Hematopoietic multipotent progenitor cell (in vitro differentiated cells): ENCODE results near the gene BCL2L11. TPM values are rescaled to one million over a fixed set of nuclear protein-coding genes. Genes with fewer than 3 reads are reported as not detected.
"Not testable (repeated sequence)": the region's sequence is repeated elsewhere in the genome, so short reads cannot be mapped to it uniquely, and the experiment has no call there.

Source experiments
- DNase-seq, 3 donors: peaks; one replicate each; pipeline ENCODE4 v3.0.0-alpha.2; 2011 to 2015; ENCODE audit warnings: low read depth in 2 of 3, low spot score in 2 of 3
- total RNA-seq: library from RNA; depleted of rRNA; stranded (reverse); fragments of >200 nt; gene quantifications from one replicate; pipeline ENCODE4 v1.2.3, GENCODE V29; 2012

BCL2L11 gene, protein sequence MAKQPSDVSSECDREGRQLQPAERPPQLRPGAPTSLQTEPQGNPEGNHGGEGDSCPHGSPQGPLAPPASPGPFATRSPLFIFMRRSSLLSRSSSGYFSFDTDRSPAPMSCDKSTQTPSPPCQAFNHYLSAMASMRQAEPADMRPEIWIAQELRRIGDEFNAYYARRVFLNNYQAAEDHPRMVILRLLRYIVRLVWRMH
- total RNA-seq = 2.7 TPM

DNA sequence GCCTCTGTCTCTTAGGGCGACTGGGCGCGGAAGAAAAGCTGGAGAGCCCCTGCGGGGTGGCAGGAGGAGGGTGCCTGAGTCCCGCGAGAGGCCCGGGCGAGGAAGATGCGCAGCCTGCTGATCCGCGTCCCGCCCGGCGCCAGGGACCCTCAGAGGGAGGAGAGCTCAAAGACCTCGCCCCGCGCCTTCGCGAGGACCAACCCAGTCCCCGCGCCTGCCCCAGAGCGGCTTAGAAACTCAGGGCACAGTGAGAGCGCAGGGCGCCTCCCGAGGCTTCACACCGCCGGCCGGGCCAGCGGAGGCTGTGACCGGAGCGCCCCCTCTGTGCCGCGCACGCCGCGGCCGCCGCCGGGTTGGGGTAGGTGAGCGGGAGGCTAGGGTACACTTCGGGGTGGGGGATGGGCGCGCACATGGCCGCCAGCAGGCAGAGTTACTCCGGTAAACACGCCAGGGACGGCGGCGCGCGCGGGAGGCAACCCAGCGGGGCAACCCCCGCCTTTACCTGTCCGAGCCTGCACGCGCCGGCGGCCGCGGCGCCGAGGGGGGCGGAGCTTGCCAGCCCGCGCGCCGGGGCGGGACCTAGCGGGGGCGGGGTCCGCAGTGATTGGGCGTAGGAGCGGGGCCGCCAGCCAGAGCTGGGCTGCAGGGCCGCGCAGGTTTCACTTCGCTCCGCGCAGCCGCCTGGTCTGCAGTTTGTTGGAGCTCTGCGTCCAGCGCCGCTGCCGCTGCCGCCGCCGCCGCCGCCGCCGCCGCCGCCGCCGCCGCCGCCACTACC is at the start of gene BCL2L11:
BCL2L11 (plus strand) TSS at position 662 of the 775 bp plus-strand sequence. CDS start 2,832 bp downstream, outside the sequence.
- peak; percentile 82 to 86 (median 85) for DNase-seq

DNA sequence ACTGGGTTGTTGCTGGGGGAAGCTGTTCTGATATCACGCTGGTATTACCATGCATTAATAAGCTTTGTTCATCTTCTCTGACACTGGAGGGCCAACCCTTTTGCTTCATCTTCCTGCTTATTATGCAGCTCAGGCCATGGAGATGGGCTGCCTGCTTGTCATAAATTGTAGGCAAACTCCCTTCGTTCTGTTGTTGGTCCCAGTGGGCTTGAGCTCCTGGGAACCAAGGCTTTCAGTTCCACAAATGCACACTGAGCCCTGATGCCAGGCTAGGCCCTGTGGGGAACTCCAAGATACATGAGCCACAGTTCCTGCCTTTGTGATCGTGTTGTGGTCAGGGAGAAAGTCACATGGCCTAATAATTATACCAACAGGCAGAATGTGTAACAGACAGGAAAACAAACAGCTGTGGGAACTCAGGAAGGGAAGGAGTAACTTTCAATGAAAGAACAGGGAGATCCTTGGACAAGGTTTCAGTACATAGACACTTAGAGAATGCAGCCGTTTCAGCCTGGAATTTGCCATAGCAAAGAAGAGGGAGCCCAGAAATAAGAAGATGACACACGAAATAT is 49.0 kb upstream of the BCL2L11 start:
- DNase-seq = no peak

GRCh38 chr2:111072220-111072871 is 48.4 kb upstream of the BCL2L11 start:
- no peak for DNase-seq

DNA sequence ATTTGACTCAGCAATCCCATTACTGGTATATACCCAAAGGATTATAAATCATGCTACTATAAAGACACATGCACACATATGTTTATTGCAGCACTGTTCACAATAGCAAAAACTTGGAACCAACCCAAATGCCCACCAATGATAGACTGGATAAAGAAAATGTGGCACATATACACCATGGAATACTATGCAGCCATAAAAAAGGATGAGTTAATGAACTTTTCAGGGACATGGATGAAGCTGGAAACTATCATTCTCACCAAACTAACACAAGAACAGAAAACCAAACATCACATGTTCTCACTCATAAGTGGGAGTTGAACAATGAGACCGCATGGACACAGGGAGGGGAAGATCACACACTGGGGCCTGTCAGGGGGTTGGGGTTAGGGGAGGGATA is 38.1 kb upstream of the BCL2L11 start:
- DNase-seq = not testable (repeated sequence)

GRCh38 chr2:111091811-111092211 is 28.9 kb upstream of the BCL2L11 start:
- no peak for DNase-seq

GRCh38 chr2:111094691-111095090 is 26.0 kb upstream of the BCL2L11 start:
- DNase-seq = no peak

DNA sequence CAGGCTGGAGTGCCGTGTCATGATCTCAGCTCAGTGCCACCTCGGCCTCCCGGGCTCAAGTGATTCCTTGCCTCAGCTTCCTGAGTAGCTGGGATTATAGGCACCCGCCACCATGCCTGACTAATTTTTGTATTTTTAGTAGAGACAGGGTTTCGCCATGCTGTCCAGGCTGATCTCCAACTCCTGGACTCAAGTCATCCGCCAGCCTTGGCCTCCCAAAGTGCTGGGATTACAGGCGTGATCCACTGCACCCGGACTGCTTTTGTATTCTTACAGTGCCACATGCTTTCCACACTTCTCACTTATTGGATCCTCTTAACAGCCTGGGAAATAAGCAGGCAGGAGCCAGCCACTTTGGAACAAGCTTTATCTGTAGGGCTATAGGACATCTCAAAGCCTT is 25.3 kb upstream of the BCL2L11 start:
- no peak for DNase-seq

- no peak for DNase-seq
These were observed 21.3 kb upstream of the BCL2L11 start for GRCh38 chr2:111099402-111099801.

GRCh38 chr2:111100087-111100764 is 20.5 kb upstream of the BCL2L11 start:
- DNase-seq = no peak

DNA sequence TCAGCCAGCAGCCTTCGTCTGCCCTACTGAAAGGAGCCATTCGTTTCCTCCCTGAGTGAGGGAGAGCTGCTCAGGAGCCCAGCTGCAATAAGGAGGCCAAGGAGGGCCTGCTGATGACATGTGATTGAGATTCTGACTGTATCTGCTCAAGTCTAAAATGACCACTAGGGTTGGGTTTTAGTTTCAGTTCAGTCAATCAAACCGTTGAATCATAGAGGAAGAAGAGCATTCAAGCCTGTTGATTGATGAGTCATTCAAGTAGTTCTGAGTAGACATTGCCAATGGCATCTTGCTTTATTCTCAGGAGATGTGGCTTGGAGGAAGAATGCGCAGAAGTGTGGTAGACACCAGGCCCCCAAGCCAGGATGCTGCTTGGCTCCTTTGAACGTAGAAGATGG is 19.9 kb upstream of the BCL2L11 start:
- no peak for DNase-seq

GRCh38 chr2:111101592-111101991 is 19.1 kb upstream of the BCL2L11 start:
- no peak for DNase-seq

- no peak for DNase-seq
These were observed 18.5 kb upstream of the BCL2L11 start for GRCh38 chr2:111102216-111102615.

DNA sequence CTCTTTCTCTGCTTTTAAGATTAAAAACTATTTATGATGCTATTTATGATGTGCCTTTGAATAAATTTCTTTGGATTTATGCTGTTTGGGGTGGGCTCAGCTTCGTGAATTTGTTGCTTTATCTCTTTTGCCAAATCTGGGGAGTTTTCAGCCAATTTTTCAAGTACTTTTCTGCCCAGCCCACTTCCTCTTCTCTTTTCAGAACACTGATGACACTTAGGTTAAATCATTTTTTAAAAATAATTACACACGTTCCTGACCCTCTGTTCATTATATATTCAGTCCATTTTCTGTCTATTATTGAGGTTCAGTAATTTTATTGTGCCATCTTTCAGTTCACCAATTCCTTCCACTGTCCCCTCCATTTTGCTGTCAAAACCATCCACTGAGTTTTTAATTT is 14.8 kb upstream of the BCL2L11 start:
- no peak for DNase-seq

DNA sequence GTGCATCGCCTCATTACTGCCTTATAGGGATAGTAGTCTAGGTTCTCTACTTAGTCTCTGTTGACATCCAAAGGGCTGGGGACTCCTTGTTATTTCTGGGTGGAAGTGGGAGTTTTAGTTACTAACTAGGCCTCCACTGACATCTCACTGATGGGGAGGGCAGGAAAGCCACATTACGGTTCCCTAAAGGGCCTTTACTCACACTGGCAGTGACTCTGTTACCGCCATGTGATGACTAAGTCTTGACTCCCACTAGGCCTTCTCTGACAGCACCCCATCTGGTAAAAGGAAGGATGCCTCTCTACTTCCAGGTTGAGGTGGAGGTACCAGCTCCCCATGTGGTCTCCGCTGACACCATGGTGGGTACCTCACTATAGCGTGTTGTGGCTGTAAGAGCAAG is 14.0 kb upstream of the BCL2L11 start:
- no peak for DNase-seq

DNA sequence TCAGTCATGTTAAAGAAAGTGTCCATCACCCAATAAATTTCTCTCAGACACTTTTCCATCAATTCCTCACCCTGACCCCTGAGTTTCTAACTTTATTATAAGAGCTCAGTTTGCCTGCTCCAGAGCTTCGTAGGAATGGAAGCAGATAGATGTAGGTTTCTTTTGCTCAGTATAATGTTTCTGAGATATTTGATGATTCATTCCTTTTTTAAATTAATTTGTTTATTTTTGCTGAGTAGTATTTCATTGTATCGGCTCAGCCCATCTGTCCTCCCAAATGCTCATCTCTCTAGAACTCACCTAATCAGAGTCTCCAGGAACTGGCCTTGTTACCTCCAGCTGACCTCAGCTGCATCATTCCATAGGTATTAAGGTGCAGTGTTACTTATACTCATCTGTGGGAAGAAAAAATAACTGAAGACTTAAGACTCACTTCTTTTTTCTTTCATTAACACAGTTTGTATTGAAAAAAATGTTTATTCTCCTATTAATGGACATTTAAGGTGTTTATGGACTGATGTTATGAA is 11.9 kb upstream of the BCL2L11 start:
- DNase-seq = no peak

GRCh38 chr2:111111101-111111755 is 9.5 kb upstream of the BCL2L11 start:
- no peak for DNase-seq

GRCh38 chr2:111113838-111114237 is 6.9 kb upstream of the BCL2L11 start:
- DNase-seq = no peak

DNA sequence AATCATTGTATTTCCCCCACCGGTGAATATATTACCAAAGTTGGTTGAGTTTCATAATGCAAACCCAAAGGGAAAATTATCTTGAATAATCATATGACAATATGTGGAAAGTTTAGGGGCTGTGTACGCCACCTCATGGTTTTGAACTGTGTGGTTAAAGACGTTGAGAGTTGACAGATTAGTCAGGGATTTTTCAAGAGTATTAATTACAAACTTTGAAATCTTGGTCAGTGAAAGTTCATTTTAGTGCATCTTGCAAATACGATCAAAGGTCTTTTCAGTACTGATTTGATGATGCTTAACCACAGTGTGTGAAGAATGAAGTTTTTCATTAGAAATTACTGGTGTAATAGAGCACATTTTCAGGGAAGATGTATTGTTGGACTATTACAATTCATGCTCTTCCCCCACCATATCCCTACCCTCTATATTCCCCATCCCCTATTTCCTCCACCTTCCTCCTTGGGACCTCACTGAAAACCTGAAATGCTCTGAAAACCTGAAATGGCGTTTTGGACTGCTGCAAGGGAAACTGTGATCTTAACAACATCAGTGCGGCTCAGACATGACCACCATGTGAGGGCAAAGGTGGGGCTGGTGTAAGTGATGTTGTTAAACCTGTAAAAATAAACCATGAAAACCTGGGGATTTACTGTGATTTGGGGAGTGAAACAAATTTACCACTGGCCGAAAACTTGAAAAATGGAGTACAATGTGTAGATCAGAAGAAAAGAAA is 4.5 kb upstream of the BCL2L11 start:
- no peak for DNase-seq

GRCh38 chr2:111116843-111117597 is 3.7 kb upstream of the BCL2L11 start:
- peak; percentile 40 to 81 (median 73) for DNase-seq
